ENCODE measurements around the gene AKAP8L.
"Not testable (repeated sequence)": the region's sequence is repeated elsewhere in the genome, so short reads cannot be mapped to it uniquely, and the experiment has no call there.

AKAP8L gene

DNA sequence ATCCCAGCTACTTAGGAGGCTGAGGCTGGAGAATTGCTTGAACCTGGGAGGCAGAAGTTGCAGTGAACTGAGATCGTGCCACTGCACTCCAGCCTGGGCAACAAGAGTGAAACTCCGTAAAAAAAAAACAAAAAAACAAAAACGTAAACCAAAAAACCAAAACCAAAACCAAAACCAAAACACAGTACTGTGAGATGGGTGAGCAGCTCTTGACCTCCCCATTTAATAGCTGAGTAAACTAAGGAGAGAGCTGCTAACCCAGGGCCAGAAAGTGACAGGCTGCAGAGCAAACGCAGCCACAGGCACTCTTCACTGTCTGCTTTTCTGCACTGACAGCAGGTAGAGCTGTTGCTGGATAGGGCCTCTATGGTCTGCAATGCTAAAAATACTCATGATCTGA, 58.8 kb downstream of the AKAP8L start:
- DNase-seq (ENCODE audit: low read depth in 2 of 2): not testable (repeated sequence)

DNA sequence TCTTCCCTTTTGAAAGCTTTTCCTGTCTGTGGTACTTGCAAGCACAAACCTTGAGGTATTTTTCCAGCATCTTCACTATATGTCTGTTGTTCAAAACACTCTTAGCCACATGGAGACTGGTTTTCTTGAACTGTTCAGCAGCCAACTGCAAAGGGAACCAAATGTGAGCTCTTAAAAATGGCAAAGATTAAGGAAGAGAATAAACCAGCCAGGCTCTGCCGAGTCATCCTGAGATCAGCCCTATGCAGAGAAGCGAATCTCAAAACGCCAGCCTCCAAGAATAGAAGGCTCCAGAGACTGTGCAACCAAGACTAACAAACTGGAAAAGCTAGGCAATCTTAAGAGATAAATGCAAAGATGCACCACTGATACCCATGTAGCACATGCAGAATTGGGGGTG, 59.9 kb downstream of the AKAP8L start:
- no peak for DNase-seq (ENCODE audit: low read depth in 2 of 2)

DNA sequence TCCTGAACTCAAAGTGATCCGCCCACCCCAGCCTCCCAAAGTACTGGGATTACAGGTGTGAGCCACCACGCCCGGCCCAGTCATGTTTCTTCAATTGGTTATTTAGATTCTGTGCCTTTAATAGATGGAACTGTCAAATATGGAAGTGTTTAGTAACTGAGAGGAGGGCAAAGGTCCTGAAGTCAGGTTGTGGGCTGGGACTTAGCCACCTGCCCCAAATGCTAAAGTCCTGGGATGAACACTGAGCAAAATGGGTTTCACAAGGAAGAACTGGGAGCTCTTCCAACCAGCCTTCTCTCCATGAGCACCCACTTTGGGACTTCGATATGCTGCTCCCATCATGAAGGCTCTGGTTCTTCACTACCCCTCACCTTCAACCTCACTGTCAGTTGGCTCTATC, 60.9 kb downstream of the AKAP8L start:
- DNase-seq (ENCODE audit: low read depth in 2 of 2): no peak

DNA sequence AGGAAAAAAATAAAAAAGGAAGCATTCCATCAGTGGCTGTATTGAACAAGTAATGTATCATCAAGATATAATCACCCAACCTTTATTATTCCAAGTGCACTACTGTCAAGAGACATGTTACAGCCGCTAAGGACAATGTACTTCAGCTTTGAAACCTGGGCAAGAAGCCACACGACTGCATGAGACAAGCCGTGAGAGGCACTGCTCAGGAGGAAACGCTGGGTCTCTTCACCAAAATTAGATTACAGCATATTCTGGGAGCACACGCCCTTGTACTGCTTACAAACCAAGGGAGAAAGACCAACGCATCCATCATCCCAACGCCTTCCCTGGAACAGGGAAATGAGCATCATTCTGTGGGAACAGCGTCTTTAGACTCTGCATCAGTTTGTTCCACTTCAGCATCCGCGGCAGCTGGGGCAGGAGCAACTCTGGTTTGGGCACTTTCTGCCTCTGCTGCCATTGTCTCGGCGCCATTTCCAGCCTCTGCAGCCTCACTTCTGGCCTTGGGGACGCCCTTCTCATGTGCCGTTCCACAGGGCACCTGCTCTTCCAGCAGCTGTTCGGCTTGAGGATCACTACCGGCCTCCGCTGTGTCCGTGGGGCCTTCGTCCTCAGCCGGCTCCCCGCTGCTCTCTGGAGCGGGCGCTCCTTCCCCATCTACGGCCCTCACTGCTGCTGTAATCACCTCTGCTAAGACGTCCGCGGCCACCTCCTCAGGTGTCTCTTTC, 64.1 kb downstream of the AKAP8L start:
- DNase-seq (ENCODE audit: low read depth in 2 of 2): no peak

DNA sequence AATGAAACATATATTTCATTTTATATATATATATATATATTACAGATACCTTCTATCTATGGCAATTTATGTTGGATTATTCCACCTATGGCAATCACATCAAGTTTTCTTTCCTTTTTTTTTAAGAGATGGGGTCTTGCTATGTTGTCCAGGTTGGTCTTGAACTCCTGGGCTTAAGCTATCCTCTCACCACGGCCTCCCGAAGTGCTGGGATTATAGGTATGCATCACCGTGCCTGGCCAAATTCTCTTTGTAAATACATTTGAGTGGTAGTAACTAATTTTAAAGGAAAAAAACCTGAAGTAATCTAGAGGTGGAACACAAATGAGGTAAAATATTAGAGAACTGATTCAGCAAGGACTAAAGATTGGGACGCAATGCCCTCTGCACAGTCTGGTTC, 64.9 kb downstream of the AKAP8L start:
- no peak for DNase-seq (ENCODE audit: low read depth in 2 of 2)

DNA sequence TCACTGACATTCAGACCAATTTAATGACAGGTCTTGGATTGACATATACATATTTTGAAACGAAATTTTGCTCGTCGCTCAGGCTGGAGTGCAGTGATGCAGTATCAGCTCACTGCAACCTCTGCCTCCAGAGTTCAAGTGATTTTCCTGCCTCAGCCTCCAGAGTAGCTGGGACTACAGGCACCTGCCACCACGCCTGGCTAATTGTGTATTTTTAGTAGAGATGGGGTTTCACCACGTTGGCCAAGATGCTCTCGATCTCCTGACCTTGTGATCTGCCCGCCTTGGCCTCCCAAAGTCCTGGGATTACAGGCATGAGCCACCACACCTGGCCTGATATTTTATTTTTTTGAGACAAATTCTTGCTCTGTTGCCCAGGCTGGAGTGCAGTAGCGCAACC, 66.3 kb downstream of the AKAP8L start:
- DNase-seq (ENCODE audit: low read depth in 2 of 2): not testable (repeated sequence)

DNA sequence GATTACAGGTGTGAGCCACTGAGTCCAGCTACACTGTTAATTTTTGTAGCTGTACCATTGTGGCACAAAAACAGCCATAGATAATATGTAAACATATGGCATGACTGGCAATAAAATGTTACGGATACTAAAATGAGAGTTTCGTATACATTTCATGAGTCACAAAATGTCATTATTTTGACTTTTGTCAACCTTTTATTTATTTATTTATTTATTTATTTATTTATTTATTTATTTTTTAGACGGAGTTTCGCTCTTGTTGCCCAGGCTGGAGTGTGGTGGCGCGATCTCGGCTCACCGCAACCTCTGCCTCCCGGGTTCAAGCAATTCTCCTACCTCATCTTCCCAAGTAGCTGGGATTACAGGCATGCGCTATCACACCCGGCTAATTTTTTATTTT, 77.5 kb downstream of the AKAP8L start:
- not testable (repeated sequence) for DNase-seq (ENCODE audit: low read depth in 2 of 2)

DNA sequence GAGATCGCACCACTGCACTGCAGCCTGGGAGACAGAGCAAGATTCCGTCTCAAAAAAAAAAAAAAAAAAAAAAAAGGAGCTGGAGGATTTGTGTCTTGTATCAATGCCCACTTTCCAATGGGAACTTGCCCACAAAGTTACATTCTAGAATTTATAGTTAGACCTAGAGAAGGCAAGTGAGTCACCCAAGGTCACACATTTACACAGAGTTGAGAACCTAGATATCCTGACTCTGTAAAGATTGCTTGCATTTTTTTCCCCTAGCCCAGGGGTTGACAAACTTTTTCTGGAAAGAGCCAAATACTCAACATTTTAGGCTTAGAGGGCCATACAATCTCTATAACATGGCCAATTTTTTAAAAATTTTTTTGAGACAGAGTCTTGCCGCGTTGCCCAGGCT, 78.7 kb downstream of the AKAP8L start:
- DNase-seq (ENCODE audit: low read depth in 2 of 2): no peak

DNA sequence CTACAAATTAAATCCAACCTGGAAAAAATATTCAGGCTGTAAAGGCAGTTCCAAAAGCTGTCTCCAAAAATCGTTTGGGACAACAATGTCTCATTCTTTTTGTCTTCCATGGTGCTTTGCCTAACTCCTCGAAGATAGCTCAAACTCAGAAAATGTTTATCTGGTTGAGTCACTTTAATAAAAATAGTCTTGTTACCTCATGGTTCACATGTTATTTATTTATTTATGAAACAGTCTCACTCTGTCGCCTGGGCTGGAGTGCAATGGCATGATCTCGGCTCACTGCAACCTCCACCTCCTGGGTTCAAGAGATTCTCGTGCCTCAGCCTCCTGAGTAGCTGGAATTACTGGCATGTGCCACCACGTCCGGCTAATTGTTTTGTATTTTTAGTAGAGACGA, 81.6 kb downstream of the AKAP8L start:
- DNase-seq (ENCODE audit: low read depth in 2 of 2): no peak

DNA sequence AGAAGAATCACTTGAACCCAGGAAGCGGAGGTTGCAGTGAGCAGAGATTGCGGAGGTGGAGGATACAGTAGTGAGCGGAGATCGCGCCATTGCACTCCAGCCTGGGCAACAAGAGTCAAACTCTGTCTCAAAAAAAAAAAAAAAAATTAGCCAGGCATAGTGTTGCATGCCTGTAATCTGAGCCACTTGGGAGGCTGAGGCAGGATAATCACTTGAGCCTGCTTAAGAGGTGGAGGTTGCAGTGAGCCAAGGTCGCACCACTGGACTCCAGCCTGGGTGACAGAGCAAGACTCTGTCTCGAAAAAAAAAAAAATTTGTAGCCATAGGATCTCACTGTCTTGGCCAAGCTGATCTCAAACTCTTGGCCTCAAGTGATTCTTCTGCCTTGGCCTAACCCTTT, 82.8 kb downstream of the AKAP8L start:
- not testable (repeated sequence) for DNase-seq (ENCODE audit: low read depth in 2 of 2)

DNA sequence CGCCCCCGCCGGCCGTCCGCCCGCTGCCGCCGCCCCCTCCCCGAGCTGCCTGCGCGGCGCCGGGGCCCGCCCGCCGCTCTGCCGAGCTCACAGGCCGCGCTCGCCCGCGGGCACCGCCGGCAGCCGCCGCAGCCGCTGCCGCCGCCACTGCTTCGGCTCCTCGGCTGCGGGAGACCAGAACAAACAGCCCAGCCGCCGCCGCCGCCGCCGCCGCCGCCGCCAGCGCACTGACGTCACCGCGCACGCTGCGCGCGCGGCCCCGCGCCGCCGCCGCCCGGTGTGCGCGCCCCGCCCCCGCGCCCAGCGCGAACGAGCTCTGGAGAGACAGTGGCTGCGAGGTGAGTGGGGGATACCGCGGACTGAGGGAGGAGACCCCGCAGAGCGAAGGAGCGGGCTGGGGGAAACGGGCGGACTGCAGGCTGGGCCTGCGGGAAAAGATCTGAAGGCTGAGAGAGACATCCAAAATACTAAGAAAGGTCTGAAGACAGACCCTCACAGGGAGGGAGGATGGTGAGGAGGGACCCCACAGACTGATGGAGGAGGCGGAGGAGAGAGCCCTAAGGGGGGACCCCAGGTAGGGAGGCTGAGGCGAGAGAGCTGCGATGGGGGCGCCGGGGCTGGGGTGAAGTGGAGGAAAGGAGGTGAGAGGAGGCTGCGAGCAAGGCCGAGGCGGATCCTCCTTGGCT, 86.3 kb downstream of the AKAP8L start, which contains the start of gene BRD4:
Gene BRD4 (minus strand): TSS at position 229 of the 686 bp plus-strand sequence. CDS start 59,440 bp downstream, outside the sequence.
- DNase-seq (ENCODE audit: low read depth in 2 of 2): peak; percentile 30 to 68

DNA sequence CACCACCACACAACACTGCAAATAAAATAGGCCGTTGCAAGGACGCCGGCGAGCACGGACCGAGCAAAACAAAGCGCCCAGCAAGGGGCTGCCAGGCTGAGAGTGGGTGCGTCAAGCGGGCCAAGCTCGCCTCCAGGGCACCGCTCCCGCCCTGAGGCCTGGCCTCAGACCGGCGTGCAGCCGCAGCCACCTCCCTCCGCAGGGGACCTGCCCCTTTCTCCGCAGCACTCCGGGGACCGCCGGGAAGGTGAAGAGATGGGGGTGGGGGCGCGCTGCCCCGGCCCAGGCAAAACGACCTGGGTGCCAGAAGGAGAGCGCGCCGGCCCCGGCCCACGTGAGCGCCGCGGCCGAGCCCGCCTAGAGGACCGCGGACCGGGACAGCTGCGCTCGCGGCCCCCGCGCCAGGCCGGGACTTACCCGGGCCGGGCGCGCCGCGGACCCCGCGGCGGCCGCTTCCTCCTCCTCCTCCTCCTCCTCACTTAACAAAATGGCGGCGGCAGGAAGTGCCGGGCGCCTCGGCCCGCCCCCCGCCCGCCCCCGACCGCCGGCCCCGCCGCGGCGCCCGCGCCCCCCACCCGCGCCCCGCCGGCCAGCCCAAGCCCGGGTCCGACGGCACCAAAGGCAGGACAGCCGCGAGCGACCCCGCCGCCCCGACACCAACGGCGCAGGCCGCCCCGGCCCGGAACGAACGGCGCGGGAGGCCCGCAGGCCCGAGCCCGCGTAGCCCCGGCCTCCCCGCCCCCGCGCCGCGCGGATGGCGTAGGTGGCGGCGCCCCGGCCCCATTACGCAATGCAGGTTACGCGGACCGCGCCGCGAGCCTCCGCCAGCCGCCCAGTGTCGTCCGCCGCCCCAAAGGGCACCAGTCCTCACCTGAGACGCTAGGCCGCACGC, 87.1 kb downstream of the AKAP8L start:
- DNase-seq (ENCODE audit: low read depth in 2 of 2): peak; percentile 35 to 69

DNA sequence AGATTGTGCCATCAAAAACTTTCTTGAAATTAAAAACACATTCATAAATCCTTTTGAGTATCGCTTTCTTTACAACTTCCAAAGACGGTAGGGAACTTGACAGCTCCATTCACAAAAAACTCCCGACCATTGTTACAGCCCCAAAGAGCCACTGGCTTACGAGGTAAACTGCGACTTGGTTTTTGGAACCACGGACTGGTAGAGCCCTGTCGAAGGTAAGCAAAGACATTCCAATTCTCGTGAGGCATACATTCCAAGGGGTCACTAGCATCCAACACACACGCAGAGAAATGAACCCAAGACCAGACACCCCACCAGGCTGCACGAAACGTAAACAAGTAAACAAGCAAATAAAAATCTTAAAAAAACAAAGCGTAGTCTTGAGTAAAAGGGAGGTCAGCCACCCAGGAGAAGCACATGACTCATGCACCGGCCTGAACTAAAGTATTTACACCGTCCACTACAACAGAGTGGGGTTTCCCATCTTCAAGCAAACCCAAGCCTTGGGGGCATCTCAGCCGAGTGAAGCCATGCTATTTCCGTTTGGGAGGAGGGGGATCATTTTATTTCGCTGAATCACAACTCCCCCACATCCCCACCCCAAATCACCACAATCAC, 87.9 kb downstream of the AKAP8L start:
- DNase-seq (ENCODE audit: low read depth in 2 of 2): peak in 1 of 2 donors; percentile 6

Data from stimulated activated CD8-positive, alpha-beta memory T cell treated with anti-CD3 and anti-CD28 coated beads, Interleukin-7, amount 100 ng/mL, for 4 hours (primary cell).